ACC112 (cell line): Measurements from ENCODE around the gene CDC6.

ENCODE experiments used
- H2AFZ ChIP-seq: fragments of 200-600 bp; sonication (generic); one replicate; pipeline ENCODE4 v1.6.0; 2017; ENCODE audit warnings: antibody characterized with exemption, low read length; ENCODE audit not compliant: unreplicated experiment
- H3K27ac ChIP-seq: fragments of 200-600 bp; sonication (generic); 2 replicates; pipeline ENCODE4 v1.5.1; 2014; ENCODE audit warnings: low read depth, mild to moderate bottlenecking, antibody characterized with exemption, low read length, moderate library complexity
- H3K27me3 ChIP-seq: fragments of 200-600 bp; sonication (generic); 2 replicates; pipeline ENCODE4 v1.6.1; 2014; ENCODE audit warnings: mild to moderate bottlenecking, antibody characterized with exemption, low read length, moderate library complexity, mixed read lengths; ENCODE audit not compliant: insufficient read depth
- H3K36me3 ChIP-seq: fragments of 200-600 bp; sonication (generic); 2 replicates; pipeline ENCODE4 v1.6.1; 2016; ENCODE audit warnings: mild to moderate bottlenecking, antibody characterized with exemption, low read length, moderate library complexity, mixed read lengths; ENCODE audit not compliant: insufficient read depth
- H3K4me1 ChIP-seq: fragments of 200-600 bp; sonication (generic); one replicate; pipeline ENCODE4 v1.6.1; 2016; ENCODE audit warnings: low read length, mixed read lengths; ENCODE audit not compliant: insufficient read depth, unreplicated experiment, control insufficient read depth
- H3K4me3 ChIP-seq: fragments of 200-600 bp; sonication (generic); 2 replicates; pipeline ENCODE4 v1.5.1; 2014; ENCODE audit warnings: mild to moderate bottlenecking, low read depth, low read length
- H3K79me2 ChIP-seq: fragments of 200-600 bp; sonication (generic); one replicate; pipeline ENCODE4 v1.6.0; 2016; ENCODE audit warnings: low read length; ENCODE audit not compliant: control insufficient read depth, unreplicated experiment, insufficient read depth

The CDC6 gene

GRCh38 chr17:40348562-40349476, 61.1 kb downstream of the CDC6 start:
- Histone ChIP-seq H3K36me3 (peaks cover 6% of the 10 kb centered on the region; the same call in 1 of the 2 replicates), H3K27ac (peak overlapping the region; percentile 7; the same call in 1 of the 2 replicates), H3K27me3 (no peaks in the 10 kb centered on the region), H3K79me2 (peaks cover 68% of the 10 kb centered on the region), H3K4me1 (peaks cover 75% of the 10 kb centered on the region), H2AFZ (no peak overlapping the region), H3K4me3 (no peak overlapping the region)

GRCh38 chr17:40349477-40349894, 61.8 kb downstream of the CDC6 start:
- peaks cover 6% of the 10 kb centered on the region; the same call in 1 of the 2 replicates for H3K36me3 ChIP-seq
- H3K27ac ChIP-seq: peak overlapping the region; percentile 7; the same call in 1 of the 2 replicates
- H2AFZ ChIP-seq: no peak overlapping the region

GRCh38 chr17:40349895-40350688, 62.4 kb downstream of the CDC6 start:
- H3K27ac ChIP-seq: peak overlapping the region; percentile 45; the same call in 1 of the 2 replicates
- H3K36me3 ChIP-seq: peaks cover 6% of the 10 kb centered on the region; the same call in 1 of the 2 replicates
- H3K4me3 ChIP-seq: no peak overlapping the region
- no peaks in the 10 kb centered on the region for H3K27me3 ChIP-seq
- H3K4me1 ChIP-seq: peaks cover 63% of the 10 kb centered on the region
- peaks cover 56% of the 10 kb centered on the region for H3K79me2 ChIP-seq
- no peak overlapping the region for H2AFZ ChIP-seq

More at GRCh38 chr17:40349477-40349894, 61.8 kb downstream of the CDC6 start:
- Histone ChIP-seq H3K4me3 (no peak overlapping the region), H3K79me2 (peaks cover 61% of the 10 kb centered on the region), H3K27me3 (no peaks in the 10 kb centered on the region), H3K4me1 (peaks cover 68% of the 10 kb centered on the region)

- Histone ChIP-seq H3K27ac (peak overlapping the region; percentile 45; the same call in 1 of the 2 replicates), H3K79me2 (peaks cover 51% of the 10 kb centered on the region), H3K27me3 (no peaks in the 10 kb centered on the region), H2AFZ (no peak overlapping the region), H3K36me3 (peaks cover 6% of the 10 kb centered on the region; the same call in 1 of the 2 replicates), H3K4me3 (no peak overlapping the region), H3K4me1 (peaks cover 58% of the 10 kb centered on the region)
Observed at GRCh38 chr17:40350689-40351358, 63.1 kb downstream of the CDC6 start.

- peaks cover 43% of the 10 kb centered on the region for H3K79me2 ChIP-seq
- H3K4me3 ChIP-seq: no peak overlapping the region
- no peak overlapping the region for H2AFZ ChIP-seq
- H3K4me1 ChIP-seq: peaks cover 50% of the 10 kb centered on the region
- no peaks in the 10 kb centered on the region for H3K27me3 ChIP-seq
- peaks cover 6% of the 10 kb centered on the region; the same call in 1 of the 2 replicates for H3K36me3 ChIP-seq
- H3K27ac ChIP-seq: no peak overlapping the region
Observed at GRCh38 chr17:40351359-40352236, 63.9 kb downstream of the CDC6 start.

GRCh38 chr17:40352237-40352778, 64.6 kb downstream of the CDC6 start:
- Histone ChIP-seq H3K4me3 (no peak overlapping the region), H3K27ac (no peak overlapping the region), H2AFZ (no peak overlapping the region), H3K36me3 (peaks cover 6% of the 10 kb centered on the region; the same call in 1 of the 2 replicates), H3K4me1 (peaks cover 43% of the 10 kb centered on the region), H3K27me3 (no peaks in the 10 kb centered on the region), H3K79me2 (peaks cover 36% of the 10 kb centered on the region)

- Histone ChIP-seq H3K27me3 (no peaks in the 10 kb centered on the region), H3K79me2 (peaks cover 31% of the 10 kb centered on the region), H3K4me3 (no peak overlapping the region), H3K4me1 (peaks cover 37% of the 10 kb centered on the region), H2AFZ (no peak overlapping the region), H3K36me3 (peaks cover 6% of the 10 kb centered on the region; the same call in 1 of the 2 replicates), H3K27ac (no peak overlapping the region)
Observed at GRCh38 chr17:40352779-40353394, 65.2 kb downstream of the CDC6 start.
